Cortex of kidney (tissue), 1 donor: ENCODE results near the gene ECEL1.
"Not testable (repeated sequence)": the region's sequence is repeated elsewhere in the genome, so short reads cannot be mapped to it uniquely, and the experiment has no call there.

Experiments used
- DNase-seq: peaks from one replicate; lab custom pipeline; 2025; lab: John Stamatoyannopoulos, UW

Gene ECEL1

DNA sequence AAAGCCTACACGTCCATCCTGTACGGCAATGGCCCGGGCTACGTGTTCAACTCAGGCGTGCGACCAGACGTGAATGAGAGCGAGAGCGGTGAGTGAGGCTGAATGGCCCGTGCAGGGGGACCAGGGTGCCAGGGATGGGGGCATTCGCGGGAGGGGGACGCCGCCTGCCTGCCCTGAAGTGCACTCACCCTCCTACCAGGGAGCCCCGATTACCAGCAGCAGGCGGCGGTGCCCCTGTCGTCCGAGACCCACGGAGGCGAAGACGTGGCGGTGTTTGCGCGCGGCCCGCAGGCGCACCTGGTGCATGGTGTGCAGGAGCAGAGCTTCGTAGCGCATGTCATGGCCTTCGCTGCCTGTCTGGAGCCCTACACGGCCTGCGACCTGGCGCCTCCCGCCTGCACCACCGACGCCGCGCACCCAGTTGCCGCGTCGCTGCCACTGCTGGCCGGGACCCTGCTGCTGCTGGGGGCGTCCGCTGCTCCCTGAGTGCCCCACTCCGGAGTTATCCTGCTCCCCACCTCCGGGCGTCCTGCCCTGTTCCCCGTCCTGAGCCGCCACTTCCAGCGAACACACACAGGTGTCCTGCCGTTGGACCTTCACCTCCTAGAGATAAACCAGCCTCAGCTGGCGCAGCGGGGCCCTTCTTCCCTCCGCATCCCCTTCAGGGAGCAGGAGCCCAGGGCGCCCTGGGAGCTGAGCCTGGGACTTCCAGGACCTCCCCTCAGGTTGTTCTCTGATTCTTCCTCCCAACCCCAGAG is 28.8 kb downstream of the ECEL1 start:
- no peak for DNase-seq

DNA sequence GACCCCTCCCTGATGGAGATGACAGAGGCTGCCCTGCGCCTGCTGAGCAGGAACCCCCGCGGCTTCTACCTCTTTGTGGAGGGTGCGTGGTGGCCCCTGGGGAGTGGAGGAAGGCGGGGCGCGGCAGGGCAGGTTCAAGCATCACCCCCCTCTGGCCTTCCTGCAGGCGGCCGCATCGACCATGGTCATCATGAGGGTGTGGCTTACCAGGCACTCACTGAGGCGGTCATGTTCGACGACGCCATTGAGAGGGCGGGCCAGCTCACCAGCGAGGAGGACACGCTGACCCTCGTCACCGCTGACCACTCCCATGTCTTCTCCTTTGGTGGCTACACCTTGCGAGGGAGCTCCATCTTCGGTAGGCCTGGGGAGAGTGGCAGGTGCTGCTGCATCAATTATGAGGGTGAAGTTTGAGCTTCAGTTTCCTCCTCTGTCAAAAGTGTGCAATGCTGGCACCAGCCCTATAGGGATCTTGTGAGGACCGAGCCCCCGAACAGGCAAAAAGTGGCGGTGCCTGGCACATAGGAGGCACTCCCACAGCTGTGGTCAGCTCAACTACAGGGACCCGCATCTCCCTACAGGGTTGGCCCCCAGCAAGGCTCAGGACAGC is 29.5 kb downstream of the ECEL1 start:
- DNase-seq = no peak

DNA sequence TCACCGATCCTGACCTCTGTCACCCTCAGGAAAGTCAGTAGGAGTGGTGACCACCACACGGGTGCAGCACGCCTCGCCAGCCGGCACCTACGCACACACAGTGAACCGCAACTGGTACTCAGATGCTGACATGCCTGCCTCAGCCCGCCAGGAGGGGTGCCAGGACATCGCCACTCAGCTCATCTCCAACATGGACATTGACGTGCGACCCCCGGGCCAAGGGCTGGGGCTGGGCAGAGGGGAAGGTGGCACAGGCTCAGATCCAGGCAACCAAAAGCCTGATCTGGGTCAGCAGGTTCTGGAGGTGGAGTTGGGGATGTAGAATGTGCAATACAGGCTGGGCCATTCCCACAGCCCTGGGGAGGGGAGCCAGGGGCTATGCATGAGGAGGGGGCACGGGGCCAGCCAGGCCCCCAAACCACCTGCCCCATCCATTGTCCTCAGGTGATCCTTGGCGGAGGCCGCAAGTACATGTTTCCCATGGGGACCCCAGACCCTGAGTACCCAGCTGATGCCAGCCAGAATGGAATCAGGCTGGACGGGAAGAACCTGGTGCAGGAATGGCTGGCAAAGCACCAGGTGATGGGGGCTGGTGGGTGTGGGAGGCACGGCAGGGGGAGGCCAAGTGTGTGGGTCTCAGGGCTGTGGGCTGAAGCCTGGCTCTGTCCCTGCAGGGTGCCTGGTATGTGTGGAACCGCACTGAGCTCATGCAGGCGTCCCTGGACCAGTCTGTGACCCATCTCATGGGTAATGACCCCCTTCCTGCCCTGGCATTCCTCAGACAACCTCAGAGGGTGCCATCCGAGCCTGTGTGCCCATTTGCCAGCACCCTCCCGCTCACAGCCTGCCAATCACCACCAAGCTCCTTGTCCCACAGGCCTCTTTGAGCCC is 30.3 kb downstream of the ECEL1 start:
- DNase-seq = no peak

DNA sequence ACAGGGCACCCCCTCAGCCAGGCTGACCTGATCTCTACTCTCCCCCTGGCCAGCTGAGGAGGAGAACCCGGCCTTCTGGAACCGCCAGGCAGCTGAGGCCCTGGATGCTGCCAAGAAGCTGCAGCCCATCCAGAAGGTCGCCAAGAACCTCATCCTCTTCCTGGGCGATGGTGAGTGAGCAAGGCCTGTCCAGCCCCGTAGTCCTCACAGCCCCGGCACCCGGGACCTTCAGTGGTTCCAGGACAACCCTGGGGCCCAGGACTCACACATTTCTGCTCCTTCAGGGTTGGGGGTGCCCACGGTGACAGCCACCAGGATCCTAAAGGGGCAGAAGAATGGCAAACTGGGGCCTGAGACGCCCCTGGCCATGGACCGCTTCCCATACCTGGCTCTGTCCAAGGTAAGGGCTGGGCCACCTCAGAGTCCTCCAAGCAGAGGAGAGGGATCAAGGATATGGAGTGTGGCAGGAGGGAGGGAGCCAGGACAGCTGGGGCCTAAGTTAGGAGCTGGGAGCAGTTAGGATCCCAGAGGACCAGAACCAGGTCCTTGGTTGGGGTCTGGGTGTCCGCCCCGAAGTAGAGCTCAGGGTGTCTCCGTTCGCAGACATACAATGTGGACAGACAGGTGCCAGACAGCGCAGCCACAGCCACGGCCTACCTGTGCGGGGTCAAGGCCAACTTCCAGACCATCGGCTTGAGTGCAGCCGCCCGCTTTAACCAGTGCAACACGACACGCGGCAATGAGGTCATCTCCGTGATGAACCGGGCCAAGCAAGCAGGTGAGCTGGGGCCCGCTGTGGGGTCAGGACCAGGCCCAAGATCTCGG is 31.1 kb downstream of the ECEL1 start:
- DNase-seq = no peak

DNA sequence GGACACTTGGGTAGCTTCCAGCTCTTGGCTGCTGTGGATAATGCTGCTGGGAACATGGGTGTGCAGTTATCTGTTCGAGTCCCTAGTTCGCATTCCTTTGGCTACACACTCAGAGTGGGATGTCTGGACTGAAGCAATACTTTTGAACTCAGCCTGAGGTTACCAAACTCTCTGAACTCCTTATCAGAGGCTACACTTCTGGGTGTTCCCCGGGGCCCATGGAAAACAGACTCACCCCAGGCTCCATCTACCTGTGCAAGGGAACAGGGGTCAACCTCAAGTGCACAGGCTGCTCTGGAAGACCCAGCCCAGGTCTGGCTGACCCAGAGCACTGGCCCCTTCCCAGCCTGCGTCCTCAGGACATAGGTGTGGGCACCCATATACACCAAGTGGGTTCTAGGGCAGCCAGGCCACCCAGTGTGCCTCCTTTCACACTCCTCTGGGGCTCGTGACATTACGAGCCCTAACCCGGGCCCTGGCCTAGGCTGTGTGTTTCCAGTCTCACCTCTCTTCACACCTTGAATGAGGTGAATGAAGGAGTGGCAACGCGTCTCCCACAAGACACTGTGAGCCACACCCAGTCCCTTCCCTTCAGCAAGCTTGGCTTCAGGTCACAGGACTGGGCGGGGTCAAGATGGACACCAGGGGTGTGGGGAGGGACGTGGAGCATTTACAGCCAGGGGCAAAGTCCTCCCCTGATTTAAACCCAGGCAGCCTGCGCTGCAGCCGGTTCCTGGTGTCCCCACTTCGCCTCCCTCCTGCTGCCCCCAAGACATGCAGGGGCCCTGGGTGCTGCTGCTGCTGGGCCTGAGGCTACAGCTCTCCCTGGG is 32.0 kb downstream of the ECEL1 start, which contains the start of gene ALPI:
ALPI (plus strand) TSS at position 728 of the 830 bp plus-strand sequence; CDS start at position 775, 47 bp downstream.
- DNase-seq = no peak

DNA sequence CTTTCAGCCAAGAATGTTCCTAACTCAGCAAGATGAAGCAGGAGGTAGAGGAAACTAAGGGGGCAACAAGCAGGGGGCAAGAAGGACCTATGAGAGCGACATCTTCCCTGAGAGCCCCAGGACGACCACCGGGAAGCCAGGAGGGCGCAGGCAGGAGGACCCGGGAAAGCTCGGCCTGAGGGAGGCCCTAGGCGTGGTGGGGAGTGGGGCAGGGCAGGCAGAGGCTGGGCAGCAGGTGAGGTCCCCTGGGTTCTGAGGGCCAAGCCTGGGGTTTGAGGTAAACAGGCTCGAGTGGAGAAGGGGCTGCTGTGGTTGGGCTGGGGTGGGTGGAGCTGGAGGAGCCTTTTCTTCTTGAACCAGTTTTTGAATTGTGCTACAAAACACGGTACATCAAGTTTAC is 33.0 kb downstream of the ECEL1 start:
- DNase-seq = no peak

DNA sequence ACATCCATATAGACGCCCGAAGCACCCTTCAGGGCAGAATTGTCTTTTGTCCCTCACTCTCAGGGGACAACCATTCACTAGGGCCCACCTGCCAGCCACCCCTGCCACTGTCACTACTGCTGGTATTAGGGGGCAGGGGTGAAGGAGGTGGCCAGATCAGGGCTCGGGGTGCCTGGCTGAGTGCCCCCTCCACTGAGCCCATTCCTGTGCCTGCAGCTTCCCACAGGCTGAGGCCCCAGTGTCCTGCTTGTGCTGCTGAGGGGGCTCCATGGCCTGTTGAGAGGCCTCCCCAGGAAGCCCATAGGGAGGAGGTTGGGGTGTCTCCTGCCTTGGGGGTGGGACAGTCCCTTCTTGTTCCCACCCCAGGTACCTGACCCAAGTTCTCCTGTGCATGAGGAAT is 36.0 kb downstream of the ECEL1 start:
- not testable (repeated sequence) for DNase-seq

DNA sequence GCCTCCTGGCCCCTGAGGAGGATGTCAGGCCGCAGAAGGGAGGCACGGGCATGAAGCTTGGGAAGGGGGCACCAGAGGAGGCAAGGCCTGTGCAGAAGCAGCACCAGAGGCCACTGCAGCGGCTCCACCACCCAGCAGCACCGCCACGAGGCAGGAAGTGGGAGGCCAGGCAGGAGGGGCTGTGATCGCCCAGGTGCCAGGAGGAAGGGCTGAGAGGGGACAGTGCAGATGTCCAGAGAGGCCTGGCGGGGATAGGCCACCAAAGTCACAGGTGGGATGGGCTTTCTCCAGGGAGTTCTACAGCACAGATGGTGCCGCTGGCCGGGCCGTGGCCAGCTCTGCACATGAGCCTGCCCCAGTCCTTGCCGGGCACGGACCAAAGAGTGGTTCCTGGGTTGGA is 37.7 kb downstream of the ECEL1 start:
- DNase-seq = no peak

DNA sequence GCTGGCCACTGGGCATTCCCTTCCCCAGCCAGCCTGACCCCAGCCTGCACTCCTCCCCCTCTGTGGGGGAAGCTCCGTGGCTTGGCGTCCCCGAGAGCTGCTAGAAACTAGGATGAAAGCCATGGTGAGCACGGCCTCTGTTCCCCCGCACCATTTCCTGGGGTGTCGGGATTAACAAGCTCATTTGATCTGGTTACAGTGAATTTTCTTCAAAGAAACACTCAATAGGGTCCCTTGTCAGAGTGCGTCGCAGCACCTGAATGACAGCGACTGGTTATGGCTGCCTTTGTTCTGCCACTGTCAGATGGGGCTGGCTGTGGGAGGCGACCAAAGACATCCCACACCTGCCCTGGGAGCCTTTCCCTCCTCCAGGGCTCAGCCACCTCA is 39.3 kb downstream of the ECEL1 start:
- no peak for DNase-seq

DNA sequence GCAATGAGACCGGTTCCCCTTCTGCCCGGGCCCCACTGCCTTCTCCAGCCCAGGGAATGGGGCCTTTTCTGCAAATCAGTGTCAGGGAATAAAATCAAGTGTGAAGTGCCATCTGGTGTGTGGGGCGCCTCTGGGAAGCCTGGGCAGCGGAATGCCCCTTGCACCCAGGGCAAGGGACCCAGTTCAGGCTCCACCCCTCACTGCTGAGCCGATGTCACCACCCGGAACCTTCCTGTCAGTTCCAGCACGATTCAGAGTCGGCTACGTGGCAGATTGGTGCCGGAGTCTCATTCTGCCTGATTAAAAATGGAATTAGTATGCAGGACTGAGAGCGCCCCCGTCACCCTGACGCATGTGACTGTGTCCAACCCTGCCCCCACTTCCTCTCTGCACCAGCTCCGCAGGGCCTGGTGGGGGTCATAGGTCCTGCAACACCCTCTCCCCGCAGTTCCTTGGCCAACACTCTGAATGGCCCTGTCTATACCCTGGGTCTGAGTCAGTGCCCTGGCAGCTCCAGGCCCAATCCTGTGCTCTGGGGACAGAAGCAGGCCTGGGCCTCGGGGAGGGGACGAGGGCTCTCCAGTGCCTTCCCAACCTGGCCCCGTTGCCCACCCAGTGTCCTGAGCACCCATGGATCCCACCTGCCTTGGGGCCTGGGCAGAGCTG is 39.9 kb downstream of the ECEL1 start:
- no peak for DNase-seq

DNA sequence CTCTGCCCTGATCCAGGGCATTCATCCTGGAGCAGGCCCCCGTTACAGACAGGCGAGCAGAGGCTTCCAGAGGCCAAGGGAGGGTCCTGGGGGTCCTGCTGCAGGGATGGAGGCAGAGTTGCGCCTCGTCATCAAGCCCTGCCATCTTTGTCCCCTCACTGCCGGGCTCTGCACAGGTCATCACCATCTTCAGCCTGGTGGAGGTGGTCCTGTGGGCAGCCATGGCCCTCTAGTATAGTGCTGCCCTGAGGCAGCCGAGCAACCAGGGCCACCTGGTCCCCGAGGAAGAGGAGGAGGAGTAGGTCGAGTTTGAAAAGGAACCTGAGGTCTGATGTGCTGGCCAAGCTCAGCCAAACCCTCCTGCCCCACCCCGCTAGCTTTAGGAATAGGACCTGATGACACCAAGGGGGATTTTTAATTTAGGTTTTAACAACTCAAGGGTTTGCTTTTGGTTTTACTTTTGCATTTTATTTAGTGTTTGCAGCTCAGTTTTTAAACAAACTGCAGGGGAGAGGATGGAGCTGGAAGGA is 40.5 kb downstream of the ECEL1 start:
- no peak for DNase-seq

DNA sequence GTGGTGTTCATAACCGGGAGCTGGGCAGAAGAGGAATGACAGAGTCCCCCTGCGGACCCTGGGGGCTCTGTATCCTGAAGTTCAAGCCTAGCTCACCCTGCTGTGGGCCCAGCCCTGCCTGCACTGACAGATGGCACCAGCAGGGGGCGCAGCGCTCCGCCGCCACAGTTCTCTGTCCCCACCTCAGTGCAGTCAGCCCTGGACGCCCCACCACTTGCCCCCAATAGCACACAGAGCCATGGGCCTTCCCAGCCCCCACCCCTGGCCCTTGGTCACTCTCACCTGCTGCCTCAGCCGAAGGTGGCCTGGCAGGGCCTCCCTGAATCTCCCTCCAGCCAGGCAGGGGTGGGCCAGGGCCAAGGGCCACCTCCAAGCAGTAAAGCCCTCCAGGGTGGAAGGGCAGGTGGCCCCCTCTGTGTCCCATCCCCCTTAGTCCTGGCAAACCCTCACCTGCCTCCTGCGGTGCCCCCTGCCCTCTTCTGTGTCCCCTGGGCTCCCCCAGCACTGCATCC is 41.3 kb downstream of the ECEL1 start:
- not testable (repeated sequence) for DNase-seq

DNA sequence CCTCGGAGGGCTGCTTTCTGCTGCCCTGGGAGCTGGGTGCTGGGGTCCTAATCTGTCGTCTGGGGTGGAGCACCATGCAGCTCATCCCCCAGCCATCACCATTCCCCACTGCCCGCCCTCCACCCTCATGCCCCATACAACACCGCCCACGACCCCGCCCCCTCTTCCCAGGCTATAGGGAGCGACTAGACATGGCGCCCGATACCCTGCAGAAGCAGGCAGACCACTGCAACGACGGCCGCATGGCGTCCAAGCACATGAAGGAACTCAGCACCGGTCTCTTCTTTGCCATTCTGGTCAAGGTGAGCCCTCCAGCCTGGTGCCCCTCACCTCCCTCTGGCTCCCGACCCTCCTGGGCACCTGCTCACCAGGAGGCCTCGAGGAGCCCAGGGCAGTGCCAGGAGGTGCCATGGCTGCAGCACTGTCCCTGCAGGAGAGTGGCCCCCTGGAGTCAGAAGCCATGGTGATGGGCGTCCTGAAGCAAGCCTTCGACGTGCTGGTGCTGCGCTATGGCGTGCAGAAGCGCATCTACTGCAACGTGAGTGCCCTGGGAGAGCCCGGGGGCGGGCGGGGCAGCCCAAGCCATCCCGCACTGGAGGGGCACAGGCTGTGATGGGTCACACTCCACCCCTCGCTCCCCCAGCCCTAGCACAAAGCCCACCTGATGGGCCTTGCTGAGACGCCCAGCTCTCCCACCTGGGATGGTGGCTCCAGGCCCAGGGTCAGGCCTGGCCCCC is 42.3 kb downstream of the ECEL1 start:
- not testable (repeated sequence) for DNase-seq

DNA sequence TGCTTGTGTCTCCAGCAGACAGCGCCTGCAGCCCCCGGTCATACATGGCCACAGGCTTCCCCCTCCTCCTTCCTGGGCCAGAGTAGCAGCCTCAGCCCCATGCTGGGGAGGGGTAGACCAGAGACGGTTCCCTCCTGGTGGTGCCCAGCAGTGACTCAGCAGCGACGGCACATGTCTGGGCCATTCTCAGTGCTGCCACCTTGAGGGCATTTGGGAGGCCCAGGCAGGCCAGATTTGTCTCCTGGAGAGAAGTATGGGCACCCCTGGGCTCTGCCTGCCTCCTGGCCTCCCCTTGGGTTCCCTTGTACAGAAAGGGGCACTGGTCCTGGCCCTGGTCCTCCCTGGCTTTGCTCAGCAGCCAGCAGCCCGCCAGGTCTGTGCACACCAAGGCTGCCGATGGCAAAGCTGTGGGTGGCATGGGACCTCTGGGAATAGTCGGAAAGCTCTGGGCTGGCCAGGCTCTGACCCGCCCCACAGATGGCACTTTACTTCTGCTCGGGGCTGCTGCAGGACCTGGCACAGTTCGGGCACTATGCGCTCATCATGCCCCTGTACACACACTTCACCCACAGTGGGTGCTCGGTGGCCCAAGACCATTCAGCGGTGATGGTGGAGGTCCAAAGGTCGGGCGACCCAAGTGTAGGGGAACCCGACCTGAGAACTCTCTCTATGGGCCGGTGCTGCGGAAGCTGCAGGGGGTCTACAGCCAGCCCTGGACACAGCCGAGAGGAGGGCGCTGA is 43.1 kb downstream of the ECEL1 start:
- no peak for DNase-seq

DNA sequence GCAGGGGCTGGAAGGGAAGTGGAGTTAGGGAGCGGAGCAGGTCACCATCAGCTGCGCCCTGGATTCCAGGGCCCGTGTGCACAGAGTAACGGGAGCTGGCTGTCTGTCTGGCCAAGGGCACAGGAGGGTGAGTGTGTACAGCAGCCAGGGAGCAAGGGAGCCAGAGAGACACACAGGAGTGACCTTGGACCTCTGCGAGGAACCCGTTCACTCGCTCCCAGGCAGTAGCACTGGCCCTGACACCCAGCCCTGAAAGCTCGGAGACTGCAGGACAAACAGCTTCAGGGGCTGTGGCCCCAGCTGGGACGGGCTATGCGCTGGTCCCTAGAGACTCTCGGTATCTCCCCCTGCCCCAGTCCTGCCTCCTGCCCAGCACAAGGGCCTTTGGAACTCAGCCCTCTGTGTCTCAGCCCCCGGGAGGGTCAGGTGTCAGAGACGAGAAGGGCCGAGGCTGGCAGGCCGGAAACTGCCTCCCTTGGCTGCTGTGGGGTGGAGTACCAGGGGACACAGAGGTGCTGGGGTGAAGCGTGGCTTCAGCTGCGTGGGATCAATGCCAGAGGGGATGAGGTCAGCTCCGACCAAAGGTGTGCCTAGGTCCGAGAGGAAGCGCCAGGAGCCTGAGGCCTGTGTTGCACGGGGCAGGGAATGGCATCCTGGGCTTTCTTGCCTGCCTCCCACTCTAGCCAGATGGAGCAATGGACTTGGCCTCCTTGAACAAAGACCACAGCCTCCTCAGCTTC is 43.8 kb downstream of the ECEL1 start:
- DNase-seq = not testable (repeated sequence)

DNA sequence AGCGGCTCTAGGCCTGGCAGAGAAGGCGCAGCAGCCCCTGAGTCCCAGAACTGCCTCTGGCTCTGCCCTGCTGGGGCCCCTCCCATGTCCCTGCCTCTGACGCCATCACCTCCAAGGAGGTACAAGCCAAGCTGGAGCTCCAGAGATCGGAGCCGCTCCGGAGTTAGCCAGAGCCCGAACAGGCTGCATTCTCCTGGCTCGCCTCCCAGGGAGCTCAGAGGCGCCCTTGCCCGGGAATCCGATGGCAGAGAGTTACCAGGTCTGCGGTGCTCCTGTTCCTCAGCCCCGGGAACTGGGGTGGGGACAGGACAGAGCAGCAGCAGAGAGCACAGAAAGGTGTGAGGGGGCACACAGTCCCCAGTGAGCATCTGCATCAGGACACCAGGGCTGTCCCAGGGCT is 44.6 kb downstream of the ECEL1 start:
- DNase-seq = not testable (repeated sequence)

DNA sequence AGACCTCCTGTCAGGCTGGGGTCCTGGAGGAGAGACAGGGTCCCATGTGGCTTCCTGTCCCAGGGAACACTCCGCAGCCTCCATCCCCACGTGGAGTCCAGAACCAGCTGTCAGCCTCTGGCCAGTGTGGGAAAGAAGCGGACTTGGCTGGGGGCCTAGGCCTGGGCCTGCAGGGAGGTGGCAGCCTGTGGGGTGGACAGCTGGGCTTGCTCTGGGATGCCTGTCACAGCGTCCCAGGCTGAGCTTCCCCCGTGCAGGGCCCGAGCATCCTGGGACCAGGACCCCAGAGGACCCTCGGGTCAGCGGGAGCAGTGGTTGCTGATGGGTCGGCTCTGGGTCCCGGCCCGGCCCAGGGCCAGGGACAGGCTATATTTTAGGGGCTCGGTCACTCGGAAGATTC is 45.2 kb downstream of the ECEL1 start:
- not testable (repeated sequence) for DNase-seq

DNA sequence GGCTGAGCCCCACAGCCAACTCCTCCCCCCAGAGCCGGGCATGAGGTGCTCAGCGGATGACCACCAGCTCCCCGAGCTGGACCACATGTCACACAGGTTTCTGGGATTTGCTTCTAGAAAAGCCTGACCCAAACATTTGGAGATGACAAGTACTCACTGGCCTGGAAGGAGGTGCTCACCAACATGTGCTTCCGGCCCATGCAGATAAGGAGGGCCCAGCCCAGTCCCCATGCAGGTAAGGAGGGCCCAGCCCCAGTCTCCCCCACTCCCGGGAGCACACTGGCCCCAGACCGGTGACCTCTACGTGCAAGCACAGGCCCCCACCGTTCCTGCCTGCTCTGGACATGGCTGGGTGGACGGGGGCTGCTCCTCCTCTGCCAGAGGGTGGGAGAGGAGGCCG is 45.7 kb downstream of the ECEL1 start:
- not testable (repeated sequence) for DNase-seq
